ENCODE data around the gene PACRG. TPM values are rescaled to one million over a fixed set of nuclear protein-coding genes. Genes with fewer than 3 reads are reported as not detected.

The PACRG gene
- total and polyA plus RNA-seq, 2 of the 8 experiments (the other 6 are each of a cell fraction or from before 2014, with no cell fraction given), result 0.44 to 0.54 TPM

GRCh38 chr6:162817196-162817595 is 89.4 kb downstream of the PACRG start:
- Histone ChIP-seq H3K79me2 (ENCODE audit: control insufficient read depth in 1 of 2, insufficient read depth in 2 of 2, low read length in 2 of 2) (no peaks in the 10 kb centered on the region), H3K4ac (replicated peaks; ENCODE audit: insufficient read length, low read depth, low read length) (no peak overlapping the region), H3K36me3 (ENCODE audit: control insufficient read depth in 2 of 4, insufficient read depth in 4 of 4, low read length in 3 of 4) (no peaks in the 10 kb centered on the region), H3K9ac (replicated peaks in 1 of 4; ENCODE audit: extremely low read depth in 1 of 4, low read depth in 3 of 4, low read length in 3 of 4) (no peak overlapping the region), H3K23ac (ENCODE audit: insufficient read length) (no peak overlapping the region), H4K91ac (replicated peaks; ENCODE audit: insufficient read length, low read length) (no peak overlapping the region), H3K27me3 (replicated peaks in 1 of 4; ENCODE audit: control insufficient read depth in 3 of 4, extremely low read depth in 1 of 4, insufficient read depth in 3 of 4, low read length in 3 of 4) (no peaks in the 10 kb centered on the region), H2BK20ac (ENCODE audit: low read length) (no peak overlapping the region), H3K14ac (ENCODE audit: insufficient read length) (no peak overlapping the region), H2BK12ac (ENCODE audit: low read depth, low read length) (no peak overlapping the region), H3K56ac (replicated peaks; ENCODE audit: insufficient read length, low read depth, low read length) (no peak overlapping the region), H3K4me1 (replicated peaks in 1 of 4; ENCODE audit: control insufficient read depth in 3 of 4, insufficient read depth in 4 of 4, low read length in 3 of 4) (no peaks in the 10 kb centered on the region), H2BK5ac (ENCODE audit: low read depth, low read length) (no peak overlapping the region), H3K23me2 (ENCODE audit: low read depth, low read length) (no peaks in the 10 kb centered on the region), H3K4me3 (ENCODE audit: extremely low read depth in 1 of 4, insufficient read depth in 2 of 4, low read depth in 3 of 4, low read length in 4 of 4) (no peak overlapping the region), H2BK120ac (replicated peaks; ENCODE audit: low read depth, low read length) (no peak overlapping the region), H3K9me3 (ENCODE audit: insufficient read depth in 2 of 2, low read depth in 1 of 2, low read length in 1 of 2) (no peaks in the 10 kb centered on the region), H4K20me1 (replicated peaks in 1 of 2; ENCODE audit: control insufficient read depth in 1 of 2, insufficient read depth in 2 of 2, low read length in 2 of 2) (no peaks in the 10 kb centered on the region), H4K8ac (ENCODE audit: extremely low read depth, insufficient read depth, low read length) (no peak overlapping the region), H3K79me1 (ENCODE audit: low read depth, low read length) (no peaks in the 10 kb centered on the region), H3K4me2 (ENCODE audit: insufficient read depth in 1 of 2, low read depth in 2 of 2, low read length in 2 of 2) (no peak overlapping the region), H2AK5ac (ENCODE audit: low read depth, low read length) (no peak overlapping the region), H4K5ac (ENCODE audit: insufficient read length, low read depth, low read length) (no peak overlapping the region), H2AFZ (ENCODE audit: low read length) (no peak overlapping the region; the same call in 1 of the 2 replicates), H3K27ac (ENCODE audit: low read depth, low read length) (no peak overlapping the region), H3K18ac (ENCODE audit: extremely low read depth, low read length) (no peak overlapping the region), H2BK15ac (ENCODE audit: low read length) (no peak overlapping the region)
- FAIRE-seq (no peak), DNase-seq (ENCODE audit: low read depth in 1 of 2, low spot score in 2 of 2) (no peak)
- 94% methylated on average over 6 of the region's 6 CpGs; no CpG with 5 or more reads in 1 of the 2 experiments for WGBS, 2 experiments (ENCODE audit: extremely low coverage in 1 of 2, insufficient coverage in 1 of 2, insufficient read length in 1 of 2, insufficient replicate concordance in 2 of 2, low coverage in 1 of 2, low lambda C conversion rate in 2 of 2, missing lambda C conversion rate in 1 of 2)
- ChIA-PET POLR2A (ENCODE audit: partially characterized antibody) (no interaction called here), CTCF (ENCODE audit: partially characterized antibody) (interaction anchor here (1.2 kb wide), 1 partner anchor 39 kb away, joined by 3 read pairs; no protein-coding TSS in a partner anchor)
- no peak for TF ChIP-seq JUN (IDR thresholded peaks at IDR 0.05; ENCODE audit: low read depth, low read length)
- TF ChIP-seq RFX5 (IDR thresholded peaks at IDR 0.05; ENCODE audit: borderline replicate concordance, low read depth, low read length), result no peak
- TF ChIP-seq MAX (IDR thresholded peaks at IDR 0.05), result no peak
- no peak for TF ChIP-seq CTCF (IDR thresholded peaks at IDR 0.05; ENCODE audit: control extremely low read depth in 1 of 3, insufficient read depth in 1 of 3, low read depth in 1 of 3, low read length in 3 of 3)
- no peak for TF ChIP-seq TCF12 (IDR thresholded peaks at IDR 0.05; ENCODE audit: low read depth, low read length)
- TF ChIP-seq SUZ12 (IDR thresholded peaks at IDR 0.05; ENCODE audit: low read length), result no peak
- TF ChIP-seq POLR2AphosphoS5 (IDR thresholded peaks at IDR 0.05; ENCODE audit: low read depth, low read length), result no peak
- TF ChIP-seq ATF3 (IDR thresholded peaks at IDR 0.05; ENCODE audit: insufficient read depth, low read depth, low read length), result no peak
- no peak for TF ChIP-seq GABPA (IDR thresholded peaks at IDR 0.05; ENCODE audit: borderline replicate concordance, insufficient read depth, low read length)
- TF ChIP-seq SIRT6 (IDR thresholded peaks at IDR 0.05; ENCODE audit: low read length), result no peak
- TF ChIP-seq CBX8 (IDR thresholded peaks at IDR 0.05; ENCODE audit: borderline replicate concordance, low read depth, low read length), result no peak
- TF ChIP-seq BCL11A (IDR thresholded peaks at IDR 0.05; ENCODE audit: low read depth in 2 of 2, low read length in 2 of 2), result no peak
